HAP-1 (cell line): ENCODE data around the gene ALG5.

Experiments used
- DNase-seq, 2 experiments: peaks; one replicate each; pipeline ENCODE4 v3.0.0-alpha.2; 2016 to 2020; ENCODE audit warnings: low spot score in 2 of 2
- H3K27me3 ChIP-seq: fragments of 250-450 bp; sonication (Bioruptor Pico); 2 replicates; pipeline ENCODE4 v1.5.1; 2020; ENCODE audit warnings: low read depth, mild to moderate bottlenecking, moderate library complexity
- H3K36me3 ChIP-seq: fragments of 250-450 bp; sonication (Bioruptor Pico); replicated peaks from 2 replicates; pipeline ENCODE4 v1.5.1; 2020; ENCODE audit warnings: mild to moderate bottlenecking
- H3K4me1 ChIP-seq: fragments of 250-450 bp; sonication (Bioruptor Pico); 2 replicates; pipeline ENCODE4 v1.5.1; 2020; ENCODE audit warnings: mild to moderate bottlenecking
- H3K4me3 ChIP-seq: fragments of 250-450 bp; sonication (Bioruptor Pico); 2 replicates; pipeline ENCODE4 v1.5.1; 2020; ENCODE audit warnings: mild to moderate bottlenecking, moderate library complexity
- H3K9me3 ChIP-seq: fragments of 250-450 bp; sonication (Bioruptor Pico); 2 replicates; pipeline ENCODE4 v1.5.1; 2020; ENCODE audit warnings: mild to moderate bottlenecking, moderate library complexity
- in situ Hi-C: fragments of 300-500 bp; cut with MboI; formaldehyde crosslinking; loops from 3 replicates; pipeline ENCODE4 v1.14.3; 2020; ENCODE audit warnings: low sequenced_read_pairs, inconsistent platforms, mixed read lengths

ALG5 gene

GRCh38 chr13:37009692-37010091, 10.6 kb upstream of the ALG5 start:
- in situ Hi-C loops = no loop called here
- DNase-seq = no peak

GRCh38 chr13:37001921-37002250, 2.7 kb upstream of the ALG5 start:
- H3K4me3 ChIP-seq = peak overlapping the region; percentile 84
- H3K27me3 ChIP-seq = no peaks in the 10 kb centered on the region
- DNase-seq = no peak
- peaks cover 15% of the 10 kb centered on the region for H3K4me1 ChIP-seq
- in situ Hi-C loops = no loop called here
- no peaks in the 10 kb centered on the region for H3K9me3 ChIP-seq
- peaks cover 47% of the 10 kb centered on the region for H3K36me3 ChIP-seq

More at GRCh38 chr13:37009692-37010091, 10.6 kb upstream of the ALG5 start:
- peaks cover 77% of the 10 kb centered on the region for H3K36me3 ChIP-seq
- peaks cover 3% of the 10 kb centered on the region; the same call in 1 of the 2 replicates for H3K4me1 ChIP-seq
- H3K9me3 ChIP-seq = no peaks in the 10 kb centered on the region
- H3K4me3 ChIP-seq = no peak overlapping the region
- no peaks in the 10 kb centered on the region for H3K27me3 ChIP-seq

- Histone ChIP-seq H3K9me3 (no peaks in the 10 kb centered on the region), H3K4me3 (peak overlapping the region; percentile 84), H3K36me3 (peaks cover 33% of the 10 kb centered on the region), H3K27me3 (no peaks in the 10 kb centered on the region), H3K4me1 (peaks cover 15% of the 10 kb centered on the region)
- peak in 1 of 2 experiments; percentile 26 for DNase-seq
- in situ Hi-C loops = no loop called here
These were observed 507 bp downstream of the ALG5 start for GRCh38 chr13:36998624-36999041.

GRCh38 chr13:36997716-36998427, 1.3 kb downstream of the ALG5 start:
- no peak for DNase-seq
- H3K4me1 ChIP-seq = peaks cover 15% of the 10 kb centered on the region
- H3K27me3 ChIP-seq = no peaks in the 10 kb centered on the region
- H3K36me3 ChIP-seq = peaks cover 33% of the 10 kb centered on the region
- H3K9me3 ChIP-seq = no peaks in the 10 kb centered on the region
- peak overlapping the region; percentile 84 for H3K4me3 ChIP-seq
- in situ Hi-C loops = no loop called here

- peaks cover 77% of the 10 kb centered on the region for H3K36me3 ChIP-seq
- peaks cover under 1% of the 10 kb centered on the region; the same call in 1 of the 2 replicates for H3K4me1 ChIP-seq
- H3K27me3 ChIP-seq = no peaks in the 10 kb centered on the region
- H3K9me3 ChIP-seq = no peaks in the 10 kb centered on the region
- DNase-seq = no peak
- H3K4me3 ChIP-seq = no peak overlapping the region
- in situ Hi-C loops = no loop called here
These were observed 6.8 kb downstream of the ALG5 start for GRCh38 chr13:36992362-36992761.

GRCh38 chr13:36986462-36987240, 12.5 kb downstream of the ALG5 start:
- in situ Hi-C loops = loop anchor here (10.0 kb wide), 1 partner anchor 132 kb away; no protein-coding TSS in a partner anchor
- H3K9me3 ChIP-seq = no peaks in the 10 kb centered on the region
- H3K36me3 ChIP-seq = peaks cover 92% of the 10 kb centered on the region
- no peak overlapping the region for H3K4me3 ChIP-seq
- H3K27me3 ChIP-seq = no peaks in the 10 kb centered on the region
- H3K4me1 ChIP-seq = no peaks in the 10 kb centered on the region
- no peak for DNase-seq

- Histone ChIP-seq H3K4me3 (no peak overlapping the region), H3K9me3 (no peaks in the 10 kb centered on the region), H3K4me1 (no peaks in the 10 kb centered on the region), H3K27me3 (no peaks in the 10 kb centered on the region), H3K36me3 (peaks cover 58% of the 10 kb centered on the region)
- in situ Hi-C loops = loop anchor here (10.0 kb wide), 1 partner anchor 126 kb away; no protein-coding TSS in a partner anchor
- DNase-seq = peak in 1 of 2 experiments; percentile 62
These were observed 17.9 kb downstream of the ALG5 start for GRCh38 chr13:36981156-36981743.

GRCh38 chr13:36979361-36980050, 19.6 kb downstream of the ALG5 start:
- Histone ChIP-seq H3K36me3 (peaks cover 47% of the 10 kb centered on the region), H3K4me3 (no peak overlapping the region), H3K4me1 (no peaks in the 10 kb centered on the region), H3K9me3 (no peaks in the 10 kb centered on the region), H3K27me3 (no peaks in the 10 kb centered on the region)
- no peak for DNase-seq
- in situ Hi-C loops = loop anchor here (10.0 kb wide), 1 partner anchor 125 kb away; no protein-coding TSS in a partner anchor

GRCh38 chr13:36975172-36975571, 24.0 kb downstream of the ALG5 start:
- no peaks in the 10 kb centered on the region for H3K27me3 ChIP-seq
- no peaks in the 10 kb centered on the region for H3K9me3 ChIP-seq
- no peak overlapping the region for H3K4me3 ChIP-seq
- in situ Hi-C loops = no loop called here
- DNase-seq = no peak
- H3K4me1 ChIP-seq = no peaks in the 10 kb centered on the region
- peaks cover 38% of the 10 kb centered on the region for H3K36me3 ChIP-seq

- H3K36me3 ChIP-seq = peaks cover 39% of the 10 kb centered on the region
- no peak overlapping the region for H3K4me3 ChIP-seq
- no peaks in the 10 kb centered on the region for H3K9me3 ChIP-seq
- H3K27me3 ChIP-seq = no peaks in the 10 kb centered on the region
- H3K4me1 ChIP-seq = no peaks in the 10 kb centered on the region
- DNase-seq = no peak
- in situ Hi-C loops = no loop called here
These were observed 25.4 kb downstream of the ALG5 start for GRCh38 chr13:36973621-36974295.

GRCh38 chr13:36973009-36973408, 26.1 kb downstream of the ALG5 start:
- no peaks in the 10 kb centered on the region for H3K27me3 ChIP-seq
- no peak overlapping the region for H3K4me3 ChIP-seq
- in situ Hi-C loops = no loop called here
- no peak for DNase-seq
- H3K4me1 ChIP-seq = no peaks in the 10 kb centered on the region
- no peaks in the 10 kb centered on the region for H3K9me3 ChIP-seq
- peaks cover 35% of the 10 kb centered on the region for H3K36me3 ChIP-seq

GRCh38 chr13:36966404-36966803, 32.7 kb downstream of the ALG5 start:
- H3K4me1 ChIP-seq = no peaks in the 10 kb centered on the region
- H3K9me3 ChIP-seq = no peaks in the 10 kb centered on the region
- DNase-seq = no peak
- H3K36me3 ChIP-seq = peaks cover 41% of the 10 kb centered on the region
- in situ Hi-C loops = no loop called here
- H3K4me3 ChIP-seq = no peak overlapping the region
- H3K27me3 ChIP-seq = no peaks in the 10 kb centered on the region

GRCh38 chr13:36965767-36966166, 33.4 kb downstream of the ALG5 start:
- Histone ChIP-seq H3K9me3 (no peaks in the 10 kb centered on the region), H3K4me3 (no peak overlapping the region), H3K27me3 (no peaks in the 10 kb centered on the region), H3K4me1 (no peaks in the 10 kb centered on the region), H3K36me3 (peaks cover 36% of the 10 kb centered on the region)
- in situ Hi-C loops = no loop called here
- DNase-seq = no peak
